Activated CD8-positive, alpha-beta memory T cell treated with anti-CD3 and anti-CD28 coated beads, Interleukin-2, amount 10 ng/mL, durations not matched to agents 7 days and 5 days (primary cell): ENCODE measurements around the gene FNDC1. TPM values are rescaled to one million over a fixed set of nuclear protein-coding genes. Genes with fewer than 3 reads are reported as not detected.

ENCODE experiments used
- ATAC-seq: fragments of 150-1000 bp; cut with Tn5 transposase; one replicate; pipeline ENCODE4 v1.10.0; 2021; ENCODE audit warnings: moderate library complexity
- CTCF ChIA-PET: fragments of 350-600 bp; sonication (Branson Sonifier 250); formaldehyde crosslinking; loops from one replicate; lab custom pipeline; 2021; ENCODE audit warnings: antibody characterized with exemption; lab: Charles Lee
- DNase-seq: peaks from one replicate; pipeline ENCODE4 v3.0.0-alpha.2; 2020
- H3K27ac Mint-ChIP-seq: one replicate; pipeline ENCODE4 v1.8.0; 2021; ENCODE audit warnings: mild to moderate bottlenecking, mixed read lengths
- H3K27me3 Mint-ChIP-seq: one replicate; pipeline ENCODE4 v1.8.0; 2021; ENCODE audit warnings: mixed read lengths
- H3K36me3 Mint-ChIP-seq: one replicate; pipeline ENCODE4 v1.8.0; 2021; ENCODE audit warnings: mild to moderate bottlenecking, mixed read lengths
- H3K4me1 Mint-ChIP-seq: one replicate; pipeline ENCODE4 v1.8.0; 2021; ENCODE audit warnings: mixed read lengths
- H3K4me3 Mint-ChIP-seq: one replicate; pipeline ENCODE4 v1.8.0; 2021; ENCODE audit warnings: mild to moderate bottlenecking, moderate library complexity, mixed read lengths
- H3K9me3 Mint-ChIP-seq: one replicate; pipeline ENCODE4 v1.8.0; 2022; ENCODE audit warnings: low read depth, mixed read lengths
- total RNA-seq, 2 experiments: library from RNA; stranded (reverse); gene quantifications; one replicate each; pipeline ENCODE4 v1.2.3, GENCODE V29; 2021

Gene FNDC1
- total RNA-seq, 2 experiments from 2014 or later = not detected

DNA sequence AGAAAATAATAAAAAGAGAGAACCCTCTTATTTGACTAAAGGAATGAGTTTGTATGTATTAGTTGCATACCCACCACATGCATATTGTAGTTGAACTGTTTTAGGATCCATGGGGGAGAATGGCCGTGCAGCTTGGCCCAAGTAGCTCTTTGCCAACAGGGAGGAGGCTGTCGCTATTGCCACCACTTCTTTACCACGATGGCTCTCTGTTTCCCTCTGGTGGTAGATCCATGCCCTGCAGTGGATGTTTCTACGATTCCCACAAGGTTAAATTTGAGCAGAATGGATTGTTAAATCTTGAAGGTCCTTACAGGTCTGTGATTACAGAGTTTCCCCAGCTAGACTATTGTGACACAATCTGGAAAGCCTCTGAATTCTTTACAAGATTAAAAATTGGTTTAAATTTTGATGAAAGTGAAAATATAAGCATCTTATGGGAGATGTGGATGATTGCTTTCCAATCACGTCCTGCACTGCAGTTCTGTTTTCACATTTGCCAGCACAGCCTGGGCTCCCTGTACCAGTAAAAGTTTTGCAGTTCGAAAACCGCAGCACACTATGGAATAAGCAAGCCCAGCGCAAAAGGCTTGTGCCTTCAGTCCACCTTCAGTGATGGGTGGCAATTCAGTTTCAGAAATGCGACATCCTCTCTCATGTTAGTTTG lies 34.4 kb upstream of the FNDC1 start:
- peaks cover 37% of the 10 kb centered on the region for H3K27me3 Mint-ChIP-seq
- H3K4me1 Mint-ChIP-seq = peaks cover 7% of the 10 kb centered on the region
- DNase-seq = peak; percentile 84
- no peaks in the 10 kb centered on the region for H3K36me3 Mint-ChIP-seq
- H3K4me3 Mint-ChIP-seq = no peak overlapping the region
- ATAC-seq = peak; percentile 86
- no peaks in the 10 kb centered on the region for H3K9me3 Mint-ChIP-seq
- CTCF ChIA-PET = interaction anchor here (0.6 to 9.4 kb wide), 40 partner anchors 9 to 520 kb away, joined by 3 to 165 read pairs (median 4); partner anchors contain the start of genes RSPH3 and TAGAP
- H3K27ac Mint-ChIP-seq = no peak overlapping the region

DNA sequence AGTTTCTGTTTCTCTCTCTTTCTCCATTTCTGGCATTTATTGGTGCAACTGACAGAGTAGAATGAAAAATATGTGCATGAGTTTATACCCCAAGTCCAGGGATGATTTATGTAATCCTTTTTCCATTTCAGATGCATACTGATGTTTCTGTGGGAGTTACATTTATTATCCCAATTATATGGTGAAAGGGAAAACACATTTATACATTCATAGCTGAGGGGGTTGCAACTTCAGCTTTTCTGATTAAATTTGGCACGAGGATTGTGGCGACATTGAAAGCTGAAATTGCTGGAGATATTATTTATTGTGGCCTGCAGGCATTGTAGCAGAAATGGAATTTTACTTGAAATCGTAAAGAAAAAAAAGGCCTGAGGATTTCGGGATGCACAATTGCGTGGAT lies 31.5 kb upstream of the FNDC1 start:
- no peak for DNase-seq
- no peak for ATAC-seq

DNA sequence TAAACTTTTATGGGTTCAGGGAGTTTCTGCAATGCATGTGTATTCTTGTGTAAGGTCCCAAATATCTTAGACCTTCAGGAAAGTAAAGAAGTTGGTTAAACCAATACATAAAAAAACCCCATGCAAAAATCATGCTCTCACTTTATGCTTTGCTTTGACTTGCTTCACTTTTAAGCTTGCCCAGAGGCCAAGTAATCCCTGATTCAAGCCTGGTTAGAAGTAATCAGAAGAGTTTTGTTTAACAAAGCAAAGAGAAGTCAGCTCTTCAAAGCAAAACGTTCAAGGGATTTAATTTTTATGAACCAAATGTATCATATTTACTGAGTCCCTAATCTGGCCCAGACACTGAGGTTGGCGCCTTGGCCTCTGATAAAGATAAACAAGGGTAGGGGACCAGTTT lies 26.7 kb upstream of the FNDC1 start:
- H3K27me3 Mint-ChIP-seq = peaks cover 42% of the 10 kb centered on the region
- DNase-seq (no peak), ATAC-seq (no peak)
- CTCF ChIA-PET = interaction anchor here (0.7 to 2.0 kb wide), 3 partner anchors 9 to 133 kb away, joined by 3 to 5 read pairs (median 5); partner anchors contain the start of gene FNDC1
- H3K9me3 Mint-ChIP-seq = peaks cover 6% of the 10 kb centered on the region
- no peaks in the 10 kb centered on the region for H3K36me3 Mint-ChIP-seq
- no peak overlapping the region for H3K27ac Mint-ChIP-seq
- H3K4me3 Mint-ChIP-seq = no peak overlapping the region
- no peaks in the 10 kb centered on the region for H3K4me1 Mint-ChIP-seq

More for the DNA sequence above, 31.5 kb upstream of the FNDC1 start:
- H3K27me3 Mint-ChIP-seq = peaks cover 40% of the 10 kb centered on the region
- no peaks in the 10 kb centered on the region for H3K36me3 Mint-ChIP-seq
- peaks cover 6% of the 10 kb centered on the region for H3K9me3 Mint-ChIP-seq
- H3K4me3 Mint-ChIP-seq = no peak overlapping the region
- H3K27ac Mint-ChIP-seq = no peak overlapping the region
- H3K4me1 Mint-ChIP-seq = peaks cover 7% of the 10 kb centered on the region
- CTCF ChIA-PET = interaction anchor here (1.3 to 9.4 kb wide), 4 partner anchors 10 to 132 kb away, joined by 3 to 165 read pairs (median 4); no protein-coding TSS in a partner anchor

DNA sequence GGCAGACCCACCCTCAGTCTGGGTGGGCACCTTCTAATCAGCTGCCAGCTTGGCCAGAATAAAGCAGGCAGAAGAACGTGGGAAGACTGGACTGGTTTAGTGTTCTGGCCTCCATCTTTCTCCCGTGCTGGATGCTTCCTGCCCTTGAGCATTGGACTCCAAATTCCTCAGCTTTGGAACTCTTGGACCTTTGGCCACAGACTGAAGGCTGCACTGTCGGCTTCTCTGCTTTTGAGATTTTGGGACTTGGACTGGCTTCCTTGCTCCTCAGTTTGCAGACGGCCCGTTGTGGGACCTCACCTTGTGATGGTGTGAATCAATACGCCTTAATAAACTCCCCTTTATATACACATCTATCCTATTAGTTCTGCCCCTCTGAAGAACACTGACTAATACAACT lies 20.6 kb upstream of the FNDC1 start:
- CTCF ChIA-PET = interaction anchor here (1.0 kb wide), 1 partner anchor 14 kb away, joined by 5 read pairs; no protein-coding TSS in a partner anchor
- ATAC-seq = no peak
- H3K27ac Mint-ChIP-seq = no peak overlapping the region
- peaks cover 37% of the 10 kb centered on the region for H3K27me3 Mint-ChIP-seq
- H3K9me3 Mint-ChIP-seq = no peaks in the 10 kb centered on the region
- H3K36me3 Mint-ChIP-seq = no peaks in the 10 kb centered on the region
- peaks cover 2% of the 10 kb centered on the region for H3K4me1 Mint-ChIP-seq
- DNase-seq = no peak
- H3K4me3 Mint-ChIP-seq = no peak overlapping the region

DNA sequence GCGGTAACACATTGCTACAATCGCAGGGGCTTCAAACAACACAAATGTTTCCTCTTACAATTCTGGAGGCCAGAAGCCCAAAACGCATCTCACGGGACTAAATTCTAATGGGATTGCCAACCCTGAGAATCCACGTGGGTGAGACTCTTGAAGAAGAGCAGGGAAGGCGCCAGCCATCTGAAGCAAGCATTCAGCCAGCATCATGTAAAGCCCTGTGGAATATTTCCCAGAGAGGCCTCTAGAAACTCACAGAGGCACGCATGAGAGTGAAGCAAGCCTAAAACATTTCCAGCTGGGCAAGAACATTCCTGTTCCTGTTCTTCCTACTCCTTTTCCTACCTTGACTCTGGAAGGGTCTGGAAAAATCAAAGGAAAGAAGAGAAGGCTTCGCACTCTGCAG lies 19.6 kb upstream of the FNDC1 start:
- Mint-ChIP-seq H3K9me3 (no peaks in the 10 kb centered on the region), H3K4me1 (peaks cover 2% of the 10 kb centered on the region), H3K4me3 (no peak overlapping the region), H3K27ac (no peak overlapping the region), H3K27me3 (peaks cover 37% of the 10 kb centered on the region), H3K36me3 (no peaks in the 10 kb centered on the region)
- ATAC-seq (no peak), DNase-seq (no peak)
- CTCF ChIA-PET = interaction anchor here (1.0 kb wide), 2 partner anchors 15 to 459 kb away, joined by 3 to 5 read pairs; no protein-coding TSS in a partner anchor

DNA sequence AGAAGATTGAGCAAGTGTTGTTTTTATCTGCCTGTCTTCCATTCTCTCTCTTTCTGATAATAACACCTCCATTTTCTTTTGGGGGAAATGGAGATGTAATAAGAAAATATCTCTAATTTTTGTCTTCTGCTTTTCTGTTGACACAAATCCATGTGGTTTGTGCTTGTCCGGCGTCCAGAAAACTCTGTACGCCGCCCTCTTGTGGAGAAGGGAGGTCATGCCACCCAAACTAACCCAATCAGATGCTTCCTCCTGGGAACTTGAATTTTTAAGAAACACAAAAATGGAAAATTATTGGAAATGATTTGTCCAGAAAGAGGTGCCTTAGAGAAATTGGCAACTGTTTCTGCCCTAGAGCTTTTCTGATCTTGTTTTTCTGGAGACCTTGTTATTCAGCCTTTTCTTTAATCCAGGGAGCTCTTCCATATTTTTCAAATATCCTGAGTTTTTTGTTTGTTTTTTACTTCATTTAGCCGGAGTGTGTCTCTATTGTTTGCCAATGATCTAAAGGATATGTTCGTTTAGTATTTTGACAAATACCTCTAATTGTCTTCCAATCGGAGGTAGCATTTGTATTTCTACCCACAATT lies 17.8 kb upstream of the FNDC1 start:
- Mint-ChIP-seq H3K27me3 (peaks cover 32% of the 10 kb centered on the region), H3K27ac (no peak overlapping the region), H3K4me3 (no peak overlapping the region), H3K36me3 (no peaks in the 10 kb centered on the region), H3K9me3 (peaks cover 3% of the 10 kb centered on the region), H3K4me1 (peaks cover 2% of the 10 kb centered on the region)
- CTCF ChIA-PET = interaction anchor here (1.4 to 2.0 kb wide), 4 partner anchors 9 to 143 kb away, joined by 5 to 7 read pairs (median 6); no protein-coding TSS in a partner anchor
- DNase-seq (no peak), ATAC-seq (peak; percentile 51)

DNA sequence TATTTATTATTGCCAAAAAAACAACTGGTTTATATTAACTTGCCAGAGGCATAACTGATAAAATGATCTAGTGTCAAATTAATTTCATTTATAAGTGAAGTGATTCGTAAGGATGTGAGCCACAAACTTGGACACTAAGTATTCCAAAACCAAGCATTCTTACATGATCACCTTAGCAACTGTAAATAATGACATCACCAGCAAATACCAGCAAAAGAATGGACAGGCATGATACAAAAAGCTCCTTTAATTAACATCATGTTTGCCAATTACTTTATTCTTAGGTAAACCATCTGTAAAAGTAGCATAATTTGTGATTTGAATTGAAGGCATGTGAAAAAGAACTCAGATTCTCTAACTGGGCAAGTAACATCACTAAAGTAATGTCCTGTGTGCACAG lies 17.2 kb upstream of the FNDC1 start:
- DNase-seq (no peak), ATAC-seq (no peak)
- CTCF ChIA-PET = interaction anchor here (1.2 to 2.0 kb wide), 5 partner anchors 8 to 143 kb away, joined by 4 to 7 read pairs (median 5); no protein-coding TSS in a partner anchor
- Mint-ChIP-seq H3K27me3 (peaks cover 27% of the 10 kb centered on the region), H3K27ac (no peak overlapping the region), H3K4me3 (no peak overlapping the region), H3K36me3 (no peaks in the 10 kb centered on the region), H3K9me3 (peaks cover 4% of the 10 kb centered on the region), H3K4me1 (peaks cover 2% of the 10 kb centered on the region)

DNA sequence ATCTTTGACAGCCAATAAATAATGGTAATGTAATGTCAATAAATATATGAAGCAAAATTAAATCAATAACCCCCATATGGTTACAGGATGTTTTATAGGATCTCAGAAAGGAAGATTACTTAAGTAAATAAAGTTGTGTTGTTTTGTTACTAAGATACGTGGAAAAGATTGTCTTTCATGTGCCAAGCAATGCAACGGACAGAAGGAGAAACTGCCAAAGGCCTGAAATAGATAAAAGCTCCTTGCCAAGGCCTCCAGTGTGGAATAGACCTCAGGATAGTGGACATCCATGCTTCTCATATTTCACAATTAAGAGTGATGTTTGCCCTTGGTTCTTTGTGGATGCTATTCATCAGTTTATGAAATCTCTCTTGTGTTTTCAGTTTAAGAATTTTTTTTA lies 16.4 kb upstream of the FNDC1 start:
- Mint-ChIP-seq H3K4me1 (peaks cover 2% of the 10 kb centered on the region), H3K9me3 (peaks cover 6% of the 10 kb centered on the region), H3K27me3 (peaks cover 30% of the 10 kb centered on the region), H3K4me3 (no peak overlapping the region), H3K36me3 (peaks cover 3% of the 10 kb centered on the region), H3K27ac (no peak overlapping the region)
- DNase-seq = no peak
- CTCF ChIA-PET = interaction anchor here (1.2 kb wide), 1 partner anchor 43 kb away, joined by 4 read pairs; no protein-coding TSS in a partner anchor
- ATAC-seq = no peak

DNA sequence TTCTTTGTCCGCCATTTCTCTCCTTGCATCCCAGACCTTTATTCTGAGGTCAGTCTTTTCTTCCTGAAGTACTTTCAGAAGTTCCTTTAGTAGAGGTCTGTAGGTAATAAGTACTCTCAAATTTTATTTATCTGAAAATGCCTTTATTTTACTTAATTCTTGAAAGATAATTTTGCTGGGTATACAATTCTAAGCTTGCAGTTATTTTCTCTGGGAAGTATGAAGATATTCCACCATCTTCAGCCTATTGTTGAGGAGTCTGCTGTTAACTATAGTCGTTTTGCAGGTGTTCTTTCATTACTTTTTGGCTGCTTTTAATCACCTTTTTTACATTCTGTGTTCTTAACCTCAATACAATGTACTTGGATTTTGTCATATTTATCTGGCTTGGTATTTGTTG lies 13.5 kb upstream of the FNDC1 start:
- Mint-ChIP-seq H3K27me3 (peaks cover 22% of the 10 kb centered on the region), H3K4me3 (no peak overlapping the region), H3K27ac (no peak overlapping the region), H3K9me3 (peaks cover 6% of the 10 kb centered on the region), H3K36me3 (peaks cover 3% of the 10 kb centered on the region), H3K4me1 (peaks cover 2% of the 10 kb centered on the region)
- DNase-seq = no peak
- CTCF ChIA-PET = no interaction called here
- no peak for ATAC-seq

DNA sequence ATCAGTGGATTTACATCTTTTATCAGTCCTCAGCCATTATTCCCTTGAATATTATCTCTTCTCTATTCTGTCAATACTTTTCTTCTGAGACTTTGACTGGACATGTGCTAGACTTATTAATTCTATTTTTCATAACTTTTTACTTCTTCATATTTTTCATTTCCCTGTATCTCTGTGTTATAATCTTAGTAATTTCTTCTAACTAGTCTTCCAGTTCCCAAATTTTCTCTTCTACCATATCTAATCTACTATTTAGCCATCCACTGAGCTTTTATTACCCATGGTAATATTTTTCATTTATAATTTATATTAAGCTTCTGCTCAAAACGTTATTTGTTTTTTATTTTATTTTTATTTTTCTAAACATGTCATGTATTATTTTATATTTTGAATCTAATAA lies 13.1 kb upstream of the FNDC1 start:
- CTCF ChIA-PET = no interaction called here
- H3K36me3 Mint-ChIP-seq = peaks cover 3% of the 10 kb centered on the region

DNA sequence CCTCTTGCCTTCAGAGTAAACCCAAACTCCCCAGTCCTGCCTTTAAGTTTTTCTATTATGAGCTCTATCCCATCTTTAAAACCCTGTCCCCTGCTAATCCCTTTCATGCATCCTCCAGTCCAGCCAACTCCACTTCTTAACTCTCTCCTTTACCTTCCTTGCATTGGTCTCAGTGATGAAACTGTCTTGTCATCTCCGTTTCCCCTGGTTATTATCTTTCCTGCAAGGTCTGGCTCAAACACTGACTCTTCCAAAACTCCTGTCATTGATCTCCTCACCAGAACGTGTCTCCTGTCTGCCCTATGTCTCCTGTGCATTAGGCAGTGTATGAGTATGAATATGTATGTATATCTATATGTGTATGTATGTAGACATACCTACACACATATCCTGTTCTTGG lies 11.8 kb upstream of the FNDC1 start:
- Mint-ChIP-seq H3K4me3 (no peak overlapping the region), H3K27me3 (peaks cover 15% of the 10 kb centered on the region), H3K36me3 (peaks cover 3% of the 10 kb centered on the region), H3K9me3 (peaks cover 6% of the 10 kb centered on the region), H3K4me1 (no peaks in the 10 kb centered on the region), H3K27ac (no peak overlapping the region)
- CTCF ChIA-PET = interaction anchor here (1.0 to 1.3 kb wide), 2 partner anchors 12 to 16 kb away, joined by 3 to 5 read pairs; partner anchors contain the start of gene FNDC1
- DNase-seq (no peak), ATAC-seq (no peak)

More for the DNA sequence above, 13.1 kb upstream of the FNDC1 start:
- H3K4me1 Mint-ChIP-seq = peaks cover 2% of the 10 kb centered on the region
- ATAC-seq (no peak), DNase-seq (no peak)
- H3K9me3 Mint-ChIP-seq = peaks cover 6% of the 10 kb centered on the region
- H3K27ac Mint-ChIP-seq = no peak overlapping the region
- H3K27me3 Mint-ChIP-seq = peaks cover 22% of the 10 kb centered on the region
- H3K4me3 Mint-ChIP-seq = no peak overlapping the region

DNA sequence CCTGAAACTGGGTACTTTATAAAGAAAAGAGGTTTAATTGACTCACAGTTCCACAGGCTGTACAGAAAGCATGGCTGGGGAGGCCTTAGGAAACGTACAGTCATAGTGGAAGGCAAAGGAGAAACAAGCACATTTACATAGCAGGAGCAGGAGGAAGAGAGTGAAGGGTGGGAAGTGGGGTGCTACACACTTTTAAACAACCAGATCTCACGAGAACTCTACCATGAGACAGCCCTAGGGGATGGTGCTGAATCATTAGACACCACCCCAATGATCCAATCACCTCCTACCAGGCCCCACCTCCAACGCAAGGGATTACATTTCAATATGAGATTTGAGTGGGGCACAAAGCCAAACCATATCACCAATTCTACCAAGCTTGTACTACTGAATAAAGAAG lies 7.4 kb upstream of the FNDC1 start:
- Mint-ChIP-seq H3K36me3 (peaks cover 3% of the 10 kb centered on the region), H3K27ac (no peak overlapping the region), H3K4me1 (no peaks in the 10 kb centered on the region), H3K27me3 (peaks cover 48% of the 10 kb centered on the region), H3K9me3 (peaks cover 2% of the 10 kb centered on the region), H3K4me3 (no peak overlapping the region)
- DNase-seq = no peak
- ATAC-seq = no peak
- CTCF ChIA-PET = no interaction called here

DNA sequence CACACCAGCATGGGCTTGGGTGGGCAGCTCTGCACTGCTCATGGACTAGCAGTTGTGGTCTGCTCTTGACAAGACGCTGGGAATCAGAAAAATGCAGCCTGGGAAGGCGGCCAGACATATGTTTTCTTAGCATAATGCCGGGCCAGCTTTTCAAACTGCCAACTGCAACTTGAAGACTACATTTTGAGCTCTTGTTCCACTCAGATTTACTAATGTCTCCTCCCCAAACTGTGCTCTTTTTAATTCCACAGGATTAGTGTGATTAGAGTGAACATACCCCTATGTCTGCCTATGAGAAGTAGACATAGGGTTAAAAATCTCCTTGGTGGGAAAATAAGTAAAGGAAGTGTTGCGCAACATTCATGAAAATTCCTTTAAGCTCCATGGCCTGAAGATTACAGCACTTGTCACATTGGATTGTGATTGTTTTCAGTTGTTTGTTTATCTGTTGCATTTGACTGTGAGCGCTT lies 5.3 kb upstream of the FNDC1 start:
- Mint-ChIP-seq H3K9me3 (no peaks in the 10 kb centered on the region), H3K36me3 (no peaks in the 10 kb centered on the region), H3K27ac (no peak overlapping the region), H3K4me1 (peaks cover 9% of the 10 kb centered on the region), H3K4me3 (no peak overlapping the region), H3K27me3 (peaks cover 58% of the 10 kb centered on the region)
- CTCF ChIA-PET = interaction anchor here (1.2 kb wide), 1 partner anchor 10 kb away, joined by 3 read pairs; no protein-coding TSS in a partner anchor
- no peak for ATAC-seq
- no peak for DNase-seq
